ENCODE measurements around the gene NIFK. TPM values are rescaled to one million over a fixed set of nuclear protein-coding genes. Genes with fewer than 3 reads are reported as not detected.
A peak's percentile ranks its signal among the peaks of the same experiment; 100 is the strongest.
"Not testable (repeated sequence)": the region's sequence is repeated elsewhere in the genome, so short reads cannot be mapped to it uniquely, and the experiment has no call there.

Gene NIFK
- total RNA-seq, 1 donor from 2014 or later: 55.0 TPM

DNA sequence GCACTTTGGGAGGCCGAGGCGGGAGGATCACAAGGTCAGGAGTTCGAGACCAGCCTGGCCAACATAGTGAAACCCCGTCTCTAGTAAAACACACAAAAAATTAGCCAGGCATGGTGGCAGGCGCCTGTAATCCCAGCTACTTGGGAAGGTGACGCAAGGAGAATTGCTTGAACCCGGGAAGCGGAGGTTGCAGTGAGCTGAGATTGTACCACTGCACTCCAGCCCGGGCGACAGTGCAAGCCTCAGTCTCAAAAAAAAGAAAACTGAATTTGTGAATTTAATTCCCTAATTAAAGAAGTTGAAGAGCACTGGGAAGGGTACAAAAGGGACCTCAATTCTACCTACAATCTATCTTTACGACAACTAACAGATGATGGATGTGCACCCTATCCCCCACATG is 2.1 kb downstream of the NIFK start:
- DNase-seq (ENCODE audit: low read depth): not testable (repeated sequence)

DNA sequence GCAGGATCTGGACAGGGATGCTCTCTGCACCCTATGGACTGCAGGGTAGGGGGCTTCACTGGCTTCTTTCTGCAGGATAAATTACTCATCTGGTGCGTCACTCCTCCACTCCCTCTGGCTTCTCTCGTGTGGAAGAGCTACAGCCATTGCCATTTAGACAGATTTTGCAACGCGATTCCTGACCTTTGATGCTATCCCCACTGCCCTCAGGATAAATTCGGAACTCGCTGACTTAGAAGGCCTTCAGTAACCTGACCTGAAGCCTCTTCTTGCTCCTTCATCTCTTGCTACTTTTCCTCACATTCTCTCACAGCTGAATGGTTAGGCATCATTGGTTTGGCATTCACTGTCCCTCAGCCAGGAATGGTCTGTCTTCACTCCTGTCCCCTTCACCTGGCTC is 5.3 kb downstream of the NIFK start:
- no peak for DNase-seq (ENCODE audit: low read depth)

DNA sequence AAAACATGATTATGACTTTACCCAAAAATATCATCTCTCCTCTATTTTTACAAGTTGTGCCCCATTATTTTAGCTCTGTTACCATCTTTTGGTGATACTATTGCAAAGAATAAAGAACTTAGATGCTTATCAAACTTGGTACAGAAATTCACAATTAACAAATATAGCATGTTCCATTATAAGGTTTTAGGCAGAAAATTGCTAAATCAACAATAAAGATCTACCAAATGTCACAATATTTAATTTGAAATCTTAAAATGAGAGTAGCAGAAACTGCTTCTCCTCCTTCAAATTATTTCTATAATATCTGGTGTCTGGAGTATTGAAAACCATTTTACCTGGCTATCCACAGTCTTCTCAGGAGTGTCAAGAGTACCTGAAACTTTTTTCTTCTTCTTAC is 8.7 kb downstream of the NIFK start:
- no peak for DNase-seq (ENCODE audit: low read depth)

DNA sequence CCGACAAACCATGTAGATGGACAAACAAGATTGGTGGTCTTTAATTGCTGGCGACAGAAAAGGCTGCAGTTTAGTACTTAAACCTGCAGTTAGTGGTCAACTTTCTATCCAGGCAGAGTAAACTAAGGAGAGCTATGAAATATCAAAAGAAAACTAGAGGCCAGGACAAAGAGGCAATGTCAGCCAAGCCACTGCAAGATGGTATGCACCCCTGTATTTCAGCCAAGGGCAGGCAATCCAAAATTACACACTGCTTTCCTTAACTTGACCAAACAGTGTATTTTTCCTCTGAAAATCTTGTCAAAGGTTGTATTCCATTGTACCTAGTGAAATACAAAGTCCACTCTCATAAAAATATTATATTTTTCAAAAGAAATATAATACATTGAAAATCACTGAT is 9.3 kb downstream of the NIFK start:
- DNase-seq (ENCODE audit: low read depth): no peak

DNA sequence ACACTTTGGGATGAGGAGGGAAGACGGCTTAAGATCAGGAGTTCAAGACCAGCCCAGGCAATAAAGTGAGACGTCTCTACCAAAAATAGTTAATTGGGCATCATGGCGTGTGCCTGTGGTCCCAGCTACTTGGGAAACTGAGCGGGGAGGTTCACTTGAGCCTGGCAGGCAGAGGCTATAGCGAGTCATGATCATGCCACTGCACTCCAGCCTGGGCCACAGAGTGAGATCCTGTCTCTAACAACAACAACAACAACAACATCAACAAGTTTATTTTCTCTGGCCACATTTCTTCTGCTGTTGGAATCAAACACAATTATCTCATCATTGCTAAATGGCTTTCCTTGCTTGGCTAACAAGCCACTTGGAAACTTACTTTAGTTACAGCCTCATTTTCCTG is 13.4 kb downstream of the NIFK start:
- DNase-seq (ENCODE audit: low read depth): no peak

DNA sequence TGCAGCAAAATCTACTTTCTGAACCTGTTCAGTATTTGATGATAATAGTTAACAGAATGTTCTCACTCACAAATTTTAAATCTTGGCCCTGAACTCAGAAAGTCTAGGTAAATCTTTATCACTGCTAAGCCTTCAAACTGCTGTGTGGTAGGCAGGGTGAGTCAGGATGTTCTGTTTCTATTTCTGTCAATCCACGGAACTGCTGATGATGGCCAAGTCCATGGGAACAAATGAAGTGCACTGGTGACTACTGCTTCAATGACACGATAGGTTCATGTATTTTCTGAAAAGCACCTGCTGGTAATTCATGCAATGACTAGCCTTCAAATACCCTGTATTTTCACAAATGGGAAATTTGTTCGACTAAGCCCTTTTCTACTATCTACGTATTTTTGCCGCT is 14.2 kb downstream of the NIFK start:
- peak; percentile 78 for DNase-seq (ENCODE audit: low read depth)

DNA sequence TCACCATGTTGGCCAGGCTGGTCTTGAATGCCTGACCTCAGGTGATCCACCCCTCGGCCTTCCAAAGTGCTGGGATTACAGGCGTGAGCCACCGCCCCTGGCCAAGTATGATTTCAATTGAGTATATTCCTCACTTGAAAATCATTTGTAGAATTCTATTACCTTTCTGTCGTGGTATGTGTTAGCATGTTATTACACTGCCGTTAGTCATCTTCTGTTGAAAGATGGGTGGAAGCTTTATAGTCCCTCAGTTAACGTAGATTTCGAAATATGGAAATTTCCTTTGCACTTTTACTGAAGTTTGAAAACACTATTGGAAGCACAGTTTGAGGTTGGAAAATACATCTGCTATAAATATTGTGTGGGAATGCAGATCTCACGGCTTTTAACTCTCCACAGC is 14.7 kb downstream of the NIFK start:
- DNase-seq (ENCODE audit: low read depth): no peak

DNA sequence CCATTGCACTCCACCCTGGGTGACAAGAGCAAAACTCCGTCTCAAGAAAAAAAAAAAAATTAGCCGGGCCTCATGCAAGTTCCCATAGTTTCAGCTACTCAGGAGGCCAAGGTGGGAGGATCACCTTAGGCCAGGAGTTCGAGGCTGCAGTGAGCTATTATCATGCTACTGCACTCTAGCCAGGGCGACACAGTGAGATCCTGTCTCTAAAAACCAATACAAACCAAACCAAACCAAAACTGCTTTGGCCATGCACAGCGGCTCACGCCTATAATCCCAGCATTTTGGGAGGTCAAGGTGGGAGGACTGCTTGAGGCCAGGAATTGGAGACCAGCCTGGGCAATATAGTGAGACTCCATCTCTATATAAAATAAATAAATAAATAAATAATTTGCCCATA is 19.1 kb downstream of the NIFK start:
- no peak for DNase-seq (ENCODE audit: low read depth)

DNA sequence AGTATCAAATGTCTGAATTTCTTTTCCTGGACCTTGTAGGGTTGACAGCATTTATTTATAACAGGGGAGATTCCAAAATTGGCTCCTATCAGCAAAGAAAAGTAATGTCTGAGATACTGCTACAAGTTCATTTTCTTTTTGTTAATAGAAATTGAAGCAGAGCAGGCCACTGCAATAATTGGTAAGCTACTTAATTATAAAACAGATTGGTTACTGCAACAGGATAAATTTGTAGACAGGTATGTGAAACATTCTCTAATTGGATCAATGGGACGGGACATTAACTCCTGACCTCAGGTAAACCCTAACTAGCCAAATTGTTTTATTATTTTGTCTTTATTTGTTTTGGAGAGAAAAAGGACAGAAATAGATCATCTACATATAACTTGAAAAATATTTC is 20.5 kb downstream of the NIFK start:
- DNase-seq (ENCODE audit: low read depth): no peak

DNA sequence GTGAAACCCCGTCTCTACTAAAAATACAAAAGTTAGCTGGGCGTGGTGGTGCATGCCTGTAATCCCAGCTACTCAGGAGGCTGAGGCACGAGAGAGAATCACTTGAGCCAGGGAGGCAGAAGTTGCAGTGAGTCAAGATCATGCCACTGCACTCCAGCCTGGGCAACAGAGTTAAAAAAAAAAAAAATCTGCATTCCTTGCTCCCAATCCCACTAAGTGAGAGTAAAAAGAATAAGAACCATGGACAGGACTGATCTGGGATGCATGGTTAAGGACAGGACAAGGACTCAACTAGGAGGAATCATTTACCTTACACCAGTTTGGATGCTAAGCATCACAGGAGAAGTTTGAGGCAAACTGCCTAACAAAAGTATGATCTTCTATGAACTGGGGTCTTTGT is 25.2 kb downstream of the NIFK start:
- DNase-seq (ENCODE audit: low read depth): not testable (repeated sequence)

DNA sequence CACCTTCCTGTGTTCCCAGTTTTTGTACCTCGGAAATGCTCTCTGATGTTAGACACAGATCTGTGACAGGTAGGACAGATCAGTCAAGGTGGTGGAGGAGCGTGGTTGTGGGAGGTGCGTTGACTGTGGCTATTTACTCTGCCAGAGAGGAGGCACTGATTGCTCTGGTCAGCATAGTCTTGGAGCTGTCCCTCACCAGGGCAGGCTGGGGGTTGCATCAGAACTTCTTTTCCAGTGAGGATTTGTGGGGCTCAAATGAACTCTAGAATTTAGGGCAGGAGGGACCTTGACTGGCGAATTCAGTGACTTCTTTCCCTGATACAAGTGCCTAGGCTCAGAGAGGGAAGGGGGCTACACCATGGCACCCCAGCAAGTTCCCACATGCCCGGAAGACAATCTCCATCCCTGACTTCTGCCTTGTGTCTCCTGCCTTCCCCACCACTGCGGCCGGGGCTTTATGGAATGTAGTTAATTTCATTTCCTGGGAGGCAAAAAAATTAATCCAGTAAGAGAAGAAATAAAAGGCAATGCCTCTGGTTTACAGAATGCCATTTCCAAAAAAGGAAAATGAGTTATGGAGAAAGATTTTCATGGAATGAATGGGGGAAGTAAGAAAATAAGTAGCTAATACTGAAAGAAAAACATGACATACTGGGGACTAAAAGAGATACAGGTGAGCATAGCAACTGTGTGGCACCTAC is 26.1 kb downstream of the NIFK start:
- no peak for DNase-seq (ENCODE audit: low read depth)

DNA sequence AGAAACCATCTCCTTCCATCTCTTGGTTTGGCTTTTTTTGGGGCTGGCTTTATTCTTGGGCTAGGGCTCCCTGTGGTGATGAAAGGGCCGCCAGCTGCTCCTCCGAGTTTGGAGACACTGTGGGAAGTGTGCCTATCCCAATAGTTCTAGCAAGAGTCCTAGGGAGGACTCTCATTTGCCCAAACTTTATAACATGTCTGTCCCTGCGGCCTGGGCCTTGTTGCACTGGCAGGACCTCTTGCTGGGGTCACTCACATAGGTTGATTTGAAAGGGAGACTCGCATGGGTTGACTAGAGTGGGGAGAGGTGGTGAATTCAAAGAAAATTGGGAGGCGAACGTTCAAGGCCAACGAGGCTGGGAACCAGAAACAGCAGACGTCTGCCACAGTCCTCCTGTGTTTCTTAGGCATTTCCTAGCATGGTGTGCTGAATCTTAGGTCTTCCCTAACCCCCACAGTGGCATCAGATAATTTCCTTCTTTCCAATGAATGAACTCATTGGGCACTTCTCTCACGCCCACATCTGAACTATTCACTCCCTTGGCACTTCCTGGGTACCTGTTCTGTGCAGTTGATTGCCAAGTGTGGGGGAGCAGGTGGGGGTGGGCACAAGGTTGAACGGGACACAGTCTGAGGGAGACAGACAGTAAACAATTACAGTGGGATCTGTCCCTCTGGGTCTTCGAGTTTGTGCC is 26.8 kb downstream of the NIFK start:
- DNase-seq (ENCODE audit: low read depth): no peak

DNA sequence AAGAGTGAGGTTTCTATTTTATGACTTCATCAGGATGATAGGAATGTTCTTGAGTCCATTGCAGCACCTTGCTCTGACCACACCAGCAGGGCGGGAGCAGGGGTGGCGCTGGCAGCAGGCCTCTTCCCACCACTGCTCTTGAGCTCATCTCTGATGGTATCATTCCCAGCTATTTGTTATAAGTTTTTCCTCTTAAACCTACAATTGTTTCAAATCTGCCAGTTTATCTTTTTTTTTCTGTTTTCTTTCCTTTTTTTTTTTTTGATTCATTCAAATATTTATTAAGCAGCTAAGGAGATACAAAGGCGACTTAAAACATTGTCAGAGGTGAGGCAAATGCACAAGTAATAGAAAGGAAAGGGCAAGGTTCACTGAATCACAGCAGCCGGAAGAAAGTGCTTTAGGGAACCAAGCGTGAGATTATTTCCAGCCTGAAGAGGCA is 28.7 kb downstream of the NIFK start:
- DNase-seq (ENCODE audit: low read depth): no peak

DNA sequence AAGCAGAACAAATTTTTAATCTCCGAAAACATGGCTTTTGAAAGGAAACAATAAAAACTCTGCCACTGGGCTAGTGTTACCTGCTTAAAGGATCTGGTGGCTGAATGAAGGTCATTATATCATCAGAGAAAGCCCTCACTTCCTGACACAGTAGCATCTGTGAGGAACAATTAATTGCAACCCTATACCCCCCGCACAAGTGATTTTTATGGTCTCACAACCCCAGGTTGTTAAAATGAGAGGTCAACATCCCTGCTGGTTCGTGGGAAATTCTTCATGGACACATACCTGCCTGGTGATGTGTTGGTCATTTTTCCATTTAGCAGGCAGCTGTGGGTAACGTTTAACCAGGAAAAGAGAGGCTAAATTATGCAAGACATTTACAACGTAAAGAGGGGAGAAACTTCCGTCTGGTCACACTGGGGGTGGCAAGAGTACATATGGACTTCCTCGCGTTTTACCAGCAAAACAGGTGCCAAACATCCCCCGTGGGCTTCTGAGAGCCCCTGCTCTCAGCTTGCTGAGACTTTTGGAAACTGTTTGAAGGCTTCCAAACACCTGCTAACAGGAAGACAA is 29.2 kb downstream of the NIFK start:
- no peak for DNase-seq (ENCODE audit: low read depth)

DNA sequence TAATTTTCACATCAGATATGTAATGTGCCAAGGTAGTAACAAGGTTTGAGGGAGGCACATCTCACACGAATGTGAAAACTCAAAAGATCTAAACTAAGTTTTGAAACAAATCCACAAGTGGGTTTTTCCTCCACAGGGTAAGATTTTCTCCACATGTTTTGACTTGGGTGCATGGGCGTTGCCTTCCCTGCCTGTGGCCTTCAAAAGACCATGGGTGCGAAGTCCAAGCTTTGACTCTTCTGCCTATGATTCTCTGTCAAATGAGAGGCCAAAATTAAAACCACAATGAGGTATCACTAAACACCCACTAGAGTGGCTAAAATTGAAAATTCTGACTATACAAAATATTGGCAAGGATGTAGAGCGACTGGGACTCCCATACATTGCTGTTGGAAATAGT is 30.7 kb downstream of the NIFK start:
- no peak for DNase-seq (ENCODE audit: low read depth)

DNA sequence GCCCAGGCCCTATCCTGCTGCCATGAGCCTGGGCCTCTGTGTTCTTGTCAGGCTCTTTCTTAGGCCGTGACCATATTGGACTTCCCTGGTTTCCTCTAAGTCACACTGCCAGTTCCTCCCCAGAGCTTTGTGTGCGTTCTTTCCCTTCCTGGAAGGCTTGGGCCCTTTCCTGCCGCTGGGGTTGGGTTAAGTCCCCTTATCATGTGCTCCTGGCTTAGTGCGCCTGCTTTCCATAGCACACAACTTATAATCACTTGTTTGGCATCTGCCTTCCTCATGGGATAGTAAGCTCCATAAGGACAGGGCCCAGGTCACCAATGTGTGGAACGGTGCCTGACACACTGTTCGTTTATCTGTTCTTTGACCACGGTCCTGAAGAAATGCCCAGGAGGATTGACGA is 31.3 kb downstream of the NIFK start:
- no peak for DNase-seq (ENCODE audit: low read depth)

DNA sequence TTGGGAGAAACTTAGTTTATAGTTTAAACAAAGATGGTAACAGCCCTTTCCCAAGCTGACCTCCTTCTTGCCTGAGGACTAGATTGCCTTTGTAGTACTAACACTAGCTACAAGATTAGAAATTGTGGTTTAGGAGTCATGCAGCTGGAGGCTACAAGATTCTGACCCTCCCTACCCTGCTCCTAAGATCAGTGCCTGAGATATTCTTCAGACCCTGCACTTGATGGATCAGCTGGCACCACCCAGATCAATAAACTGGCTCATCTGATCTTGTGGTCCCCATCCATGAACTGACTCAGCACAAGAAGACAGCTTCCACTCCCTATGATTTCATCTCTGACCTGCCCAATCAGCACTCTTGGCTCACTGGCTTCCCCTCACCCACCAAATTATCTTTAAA is 34.9 kb downstream of the NIFK start:
- not testable (repeated sequence) for DNase-seq (ENCODE audit: low read depth)

DNA sequence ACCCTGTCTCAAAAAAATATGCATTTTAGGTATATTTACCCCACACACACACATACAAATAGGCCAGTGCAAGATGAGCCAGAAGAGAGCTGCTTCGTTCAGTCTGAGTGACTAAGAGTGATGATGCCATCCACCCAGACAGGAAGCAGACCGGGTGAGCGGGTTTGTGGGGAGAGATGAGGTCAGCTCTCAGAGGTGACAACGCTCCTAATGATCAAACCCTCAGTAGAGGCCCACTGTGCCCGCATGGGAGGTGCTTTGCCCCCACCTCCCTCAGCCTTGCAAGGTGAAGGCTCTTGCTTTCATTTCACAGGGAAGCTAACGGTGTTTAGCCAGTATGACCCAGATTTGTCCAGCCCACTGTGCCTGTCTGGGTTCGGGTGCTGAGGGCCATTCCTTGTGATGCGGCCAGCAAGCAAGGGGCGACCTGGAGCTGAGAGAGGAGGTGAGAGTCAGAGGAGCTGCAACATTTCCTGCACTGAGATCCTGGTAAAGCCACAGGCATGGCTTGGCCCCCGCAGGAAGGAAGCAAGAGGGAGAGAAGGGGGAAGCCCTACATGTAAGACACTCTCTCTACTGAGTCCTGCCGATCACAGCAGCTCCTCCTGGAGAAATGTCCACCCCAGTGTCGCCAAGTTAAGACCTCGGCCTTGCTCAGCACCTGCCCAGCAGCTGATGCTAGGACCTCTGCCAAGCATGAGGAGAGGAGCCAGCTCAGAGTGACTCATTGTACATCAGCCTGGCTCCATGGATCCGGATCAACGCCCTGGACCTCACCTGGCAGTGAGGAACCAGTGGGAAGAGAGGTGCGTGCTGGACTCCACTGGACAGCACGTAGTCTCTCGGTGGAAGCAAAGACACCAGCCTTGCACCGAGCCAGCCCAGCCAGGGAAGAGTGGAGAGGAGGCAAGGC is 37.0 kb downstream of the NIFK start:
- DNase-seq (ENCODE audit: low read depth): peak; percentile 85

DNA sequence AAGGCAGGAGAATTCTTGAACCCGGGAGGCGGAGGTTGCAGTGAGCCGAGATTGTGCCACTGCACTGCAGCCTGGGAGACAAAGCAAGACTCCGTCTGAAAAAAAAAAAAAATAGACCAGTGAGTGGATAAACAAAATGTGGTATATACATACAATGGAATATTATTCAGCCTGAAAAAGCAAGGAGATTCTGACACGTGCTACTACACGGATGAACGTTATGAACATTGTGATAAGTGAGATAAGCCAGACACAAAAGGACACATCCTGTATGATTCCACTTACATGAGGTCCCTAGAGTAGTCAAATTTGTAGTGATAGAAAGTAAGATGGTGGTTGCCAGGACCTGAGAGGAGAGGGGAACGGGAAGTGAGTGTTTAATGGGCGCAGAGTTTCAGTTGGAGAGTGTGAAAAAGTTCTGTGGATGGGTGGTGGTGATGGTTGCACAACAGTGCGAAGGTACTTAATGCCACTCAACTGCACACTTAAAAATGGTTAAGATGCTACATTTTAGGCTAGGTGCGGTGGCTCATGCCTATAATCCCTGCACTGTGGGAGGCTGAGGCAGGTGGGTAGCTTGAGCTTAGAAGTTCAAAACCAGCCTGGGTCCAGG is 38.3 kb downstream of the NIFK start:
- no peak for DNase-seq (ENCODE audit: low read depth)

DNA sequence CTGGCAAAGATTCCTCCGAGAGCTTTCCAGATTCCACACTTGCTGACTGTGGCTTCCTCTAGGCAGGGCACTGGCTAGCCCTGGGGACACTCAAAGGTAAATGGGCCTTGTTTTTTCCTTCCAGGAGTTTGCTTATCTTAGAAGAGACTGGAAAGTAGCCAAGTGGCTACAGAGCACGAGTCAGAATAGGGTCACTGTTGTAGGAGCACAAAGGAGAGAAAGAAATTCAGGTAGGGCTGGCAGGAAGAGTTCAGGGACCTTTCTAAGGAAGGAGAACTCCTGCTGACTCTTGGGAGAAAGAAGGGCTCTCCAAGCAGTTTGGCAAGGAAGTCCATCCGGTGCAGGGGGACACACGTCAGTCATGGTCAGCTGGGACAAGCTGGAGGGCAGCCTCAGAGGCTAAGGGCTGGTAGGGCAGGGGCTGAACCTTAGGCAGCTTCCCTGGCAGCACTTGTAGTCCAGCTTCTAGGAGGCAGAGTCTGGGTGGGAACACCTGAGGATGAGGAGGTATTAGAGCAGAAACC is 39.5 kb downstream of the NIFK start:
- no peak for DNase-seq (ENCODE audit: low read depth)

DNA sequence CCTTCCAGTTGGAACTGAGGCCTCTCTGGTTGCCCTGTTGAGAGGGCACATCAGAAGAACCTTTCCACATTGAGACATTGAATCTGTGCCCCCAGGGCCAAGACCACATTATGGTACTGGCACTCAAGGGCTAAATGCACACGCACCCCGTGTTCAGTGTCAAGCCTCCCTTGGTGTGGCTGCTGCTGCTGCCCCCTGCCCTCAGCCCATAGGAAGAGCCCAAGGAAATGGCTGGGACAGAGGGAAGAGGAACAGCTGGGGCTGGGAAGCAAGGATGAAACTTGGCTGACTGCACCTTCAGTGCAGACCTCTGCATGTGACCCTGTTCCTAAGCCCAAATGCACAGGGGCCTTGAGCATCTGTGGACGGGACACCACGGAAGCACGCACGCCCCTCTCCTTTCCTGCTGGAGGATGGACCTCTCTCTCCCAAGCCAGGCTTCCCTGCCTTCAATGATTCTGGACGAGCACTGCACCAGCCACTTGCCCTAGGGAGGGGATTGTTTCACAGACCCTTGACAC is 40.2 kb downstream of the NIFK start:
- no peak for DNase-seq (ENCODE audit: low read depth)

Measured in myocyte (in vitro differentiated cells).